Astrocyte of the cerebellum (primary cell): ENCODE measurements around the gene GNAZ.

Source experiments
- DNase-seq: peaks from one replicate; pipeline ENCODE4 v3.0.0-alpha.2; 2011; ENCODE audit warnings: low read depth
- H3K4me3 ChIP-seq: 2 replicates; pipeline ENCODE4 v1.5.1; 2011; ENCODE audit warnings: mild to moderate bottlenecking, low read depth, low read length, moderate library complexity
- CTCF ChIP-seq: IDR thresholded peaks from 2 replicates; pipeline ENCODE4 v1.5.1; 2012; ENCODE audit warnings: low read length, low read depth, moderate library complexity, mild to moderate bottlenecking; ENCODE audit errors: missing control alignments
- in situ Hi-C: cut with HindIII; loops from 2 replicates; pipeline ENCODE4 v1.10.0; 2017; ENCODE audit warnings: low sequenced_read_pairs

Gene GNAZ

GRCh38 chr22:23098718-23099530 lies 28.6 kb downstream of the GNAZ start:
- H3K4me3 ChIP-seq = no peak overlapping the region
- no peak for DNase-seq
- in situ Hi-C loops = no loop called here
- no peak for TF ChIP-seq CTCF

- DNase-seq = no peak
- H3K4me3 ChIP-seq = no peak overlapping the region
- TF ChIP-seq CTCF = no peak
- in situ Hi-C loops = no loop called here
Observed at GRCh38 chr22:23099531-23099804, 29.1 kb downstream of the GNAZ start.

GRCh38 chr22:23100124-23100801 lies 29.9 kb downstream of the GNAZ start:
- in situ Hi-C loops = no loop called here
- TF ChIP-seq CTCF = no peak
- DNase-seq = no peak
- H3K4me3 ChIP-seq = no peak overlapping the region

GRCh38 chr22:23101524-23101923 lies 31.2 kb downstream of the GNAZ start:
- H3K4me3 ChIP-seq = no peak overlapping the region
- in situ Hi-C loops = no loop called here
- no peak for DNase-seq
- TF ChIP-seq CTCF = no peak

GRCh38 chr22:23102002-23102655 lies 31.8 kb downstream of the GNAZ start:
- in situ Hi-C loops = no loop called here
- TF ChIP-seq CTCF = no peak
- DNase-seq = no peak
- H3K4me3 ChIP-seq = no peak overlapping the region

GRCh38 chr22:23102776-23103175 lies 32.5 kb downstream of the GNAZ start:
- TF ChIP-seq CTCF = no peak
- DNase-seq = no peak
- H3K4me3 ChIP-seq = no peak overlapping the region
- in situ Hi-C loops = no loop called here
